ENCODE measurements around the gene LIMD2.

The LIMD2 gene

DNA sequence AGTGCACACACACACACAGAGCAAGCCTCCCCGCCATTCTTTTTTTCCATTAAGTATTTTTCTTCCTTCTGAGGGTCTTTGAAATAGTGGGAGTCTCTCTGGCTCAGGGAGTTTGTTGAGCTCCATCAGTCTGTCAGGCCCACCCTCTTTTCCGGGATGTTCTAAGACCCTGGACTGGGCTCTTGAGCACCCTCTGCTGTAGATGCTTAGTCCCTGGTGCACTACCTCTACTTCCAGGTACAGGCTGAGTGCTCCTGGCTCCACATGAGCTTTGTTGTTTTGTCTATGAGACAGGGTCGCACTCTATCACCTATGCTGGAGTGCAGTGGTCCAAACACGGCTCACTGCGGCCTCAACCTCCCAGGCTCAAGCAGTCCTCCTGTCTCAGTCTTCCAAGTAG is 20.7 kb downstream of the LIMD2 start:
- DNase-seq, result no peak

DNA sequence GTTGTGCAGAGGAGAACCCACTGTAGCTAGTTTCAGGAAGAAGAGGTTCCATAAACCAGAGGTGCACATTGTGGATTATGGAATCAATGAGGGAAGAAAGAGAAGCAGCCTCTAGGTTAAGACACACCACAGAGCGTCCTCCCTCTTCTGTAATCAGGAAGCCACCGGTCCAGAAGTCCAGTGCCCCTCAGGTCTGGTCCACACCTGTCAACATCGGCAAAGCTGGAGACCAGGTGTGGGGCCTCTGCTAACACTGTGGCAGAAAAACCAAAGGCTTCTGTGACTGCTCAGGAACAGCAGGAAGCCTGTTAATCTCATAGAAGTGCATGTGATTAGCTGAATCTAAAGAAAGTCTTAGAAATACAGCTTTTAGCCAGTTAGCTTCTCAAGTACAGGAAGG is 23.3 kb downstream of the LIMD2 start:
- DNase-seq, result no peak

- DNase-seq, result no peak
Measured at GRCh38 chr17:63675607-63676546, 24.0 kb downstream of the LIMD2 start.

DNA sequence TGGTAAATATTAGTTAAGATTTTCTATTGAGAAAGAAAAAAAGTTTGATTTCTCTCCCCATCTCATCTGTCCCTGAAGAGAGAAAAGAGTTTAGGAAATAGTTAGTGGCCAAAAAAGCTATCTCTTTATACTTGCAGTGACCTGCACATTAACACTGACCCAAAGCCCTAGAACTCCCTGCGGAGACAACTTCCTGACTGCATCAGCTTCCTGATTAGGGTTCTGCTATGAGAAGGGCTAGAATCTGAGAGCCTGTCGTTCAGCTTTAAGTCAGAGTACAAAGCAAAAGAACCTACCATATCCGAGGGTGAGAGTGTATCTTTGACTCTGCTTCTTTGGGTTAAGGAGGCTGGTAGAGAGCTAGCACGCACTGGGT is 24.7 kb downstream of the LIMD2 start:
- no peak for DNase-seq

- no peak for DNase-seq
Measured at GRCh38 chr17:63672856-63673255, 27.1 kb downstream of the LIMD2 start.

- DNase-seq, result no peak
Measured at GRCh38 chr17:63665527-63666214, 34.3 kb downstream of the LIMD2 start.

DNA sequence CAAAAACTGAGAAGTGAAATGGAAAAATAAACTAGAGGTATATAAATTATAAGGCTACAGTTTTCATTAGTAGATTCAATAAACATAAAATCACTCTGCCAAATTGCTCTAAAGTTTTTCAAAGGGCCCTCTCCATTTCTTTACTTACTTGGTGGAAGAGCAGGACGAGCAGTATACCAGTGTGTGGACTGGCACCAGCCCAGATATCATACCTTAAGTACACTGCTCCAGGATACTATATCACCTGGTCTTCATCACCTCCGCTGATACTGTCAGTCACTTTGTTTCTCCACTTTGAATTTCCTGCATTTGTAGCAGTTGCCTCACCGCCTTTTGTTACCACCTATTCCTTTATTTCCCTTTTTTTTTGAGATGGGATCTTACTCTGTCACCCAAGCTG is 40.1 kb downstream of the LIMD2 start:
- no peak for DNase-seq

DNA sequence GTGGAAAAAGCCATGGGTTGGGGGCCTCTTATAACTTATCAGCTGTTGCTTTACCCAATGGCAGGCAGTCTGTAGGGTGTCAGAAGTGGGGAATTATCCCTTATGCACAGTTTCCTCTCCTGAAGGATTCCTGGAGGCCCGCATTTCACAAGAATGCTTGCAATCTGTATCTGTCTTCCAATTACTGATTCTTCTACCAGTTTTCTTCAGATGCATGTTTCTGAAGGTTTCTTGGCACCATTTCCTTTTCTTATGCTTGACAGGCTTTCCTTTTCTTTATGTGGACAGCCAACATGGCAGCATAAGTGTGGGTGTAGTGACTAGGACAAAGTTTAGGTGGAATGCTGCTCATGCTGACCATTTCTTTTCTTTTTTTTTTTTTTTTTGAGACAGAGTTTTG is 41.6 kb downstream of the LIMD2 start:
- DNase-seq, result no peak

GRCh38 chr17:63657786-63658185 is 42.1 kb downstream of the LIMD2 start:
- DNase-seq, result no peak

DNA sequence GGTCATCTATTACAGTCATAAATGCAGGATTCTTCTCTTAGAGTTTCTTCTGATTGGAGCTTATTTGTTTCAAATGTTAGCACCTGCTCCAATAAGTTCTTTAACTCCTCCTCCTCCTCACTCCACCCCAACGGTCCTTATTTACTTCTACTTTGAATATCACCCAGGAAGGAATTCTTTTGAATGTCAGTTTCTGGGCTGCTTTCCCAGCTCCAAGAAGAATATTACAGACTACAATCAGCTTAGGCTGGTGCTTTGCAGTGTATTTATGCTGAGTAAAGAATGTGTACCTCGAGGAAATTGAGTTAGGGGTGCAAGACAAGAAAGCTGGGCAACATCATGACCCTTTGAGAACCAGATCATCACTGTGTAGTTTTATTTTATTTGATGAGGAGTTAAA is 46.9 kb downstream of the LIMD2 start:
- DNase-seq, result no peak

- DNase-seq, result no peak
Measured at GRCh38 chr17:63652106-63652505, 47.8 kb downstream of the LIMD2 start.

GRCh38 chr17:63649813-63650212 is 50.1 kb downstream of the LIMD2 start:
- no peak for DNase-seq

GRCh38 chr17:63647936-63648335 is 52.0 kb downstream of the LIMD2 start:
- DNase-seq, result no peak

- no peak for DNase-seq
Measured at GRCh38 chr17:63647065-63647725, 52.7 kb downstream of the LIMD2 start.

- DNase-seq, result no peak
Measured at GRCh38 chr17:63646488-63646806, 53.5 kb downstream of the LIMD2 start.
